GM23338 (cell line): Measurements from ENCODE around the gene LRMDA. TPM values are rescaled to one million over a fixed set of nuclear protein-coding genes. Genes with fewer than 3 reads are reported as not detected.

Experiments
- ATAC-seq: fragments of 200-7000 bp; cut with Tn5 transposase; 3 replicates; pipeline ENCODE4 v1.9.1; 2020
- DNase-seq: peaks from one replicate; pipeline ENCODE4 v3.0.0-alpha.2; 2015; ENCODE audit warnings: low spot score
- H2AFZ ChIP-seq: fragments of 200-600 bp; sonication (generic); 2 replicates; pipeline ENCODE4 v1.8.0; 2016; ENCODE audit warnings: antibody characterized with exemption, mild to moderate bottlenecking, moderate library complexity
- H3F3A ChIP-seq: fragments of 200-600 bp; sonication (generic); replicated peaks from 2 replicates; pipeline ENCODE4 v1.8.0; 2017; ENCODE audit warnings: antibody characterized with exemption, mixed run types, low read depth
- H3K27ac ChIP-seq: fragments of 200-600 bp; sonication (generic); 2 replicates; pipeline ENCODE4 v1.6.1; 2016; ENCODE audit warnings: low read depth
- H3K27me3 ChIP-seq: fragments of 200-600 bp; sonication (generic); 2 replicates; pipeline ENCODE4 v1.8.0; 2016; ENCODE audit warnings: mild to moderate bottlenecking, mixed run types, moderate library complexity; ENCODE audit not compliant: insufficient read depth
- H3K36me3 ChIP-seq: fragments of 200-600 bp; sonication (generic); 2 replicates; pipeline ENCODE4 v1.8.0; 2016; ENCODE audit warnings: mild to moderate bottlenecking; ENCODE audit not compliant: insufficient read depth
- H3K4me1 ChIP-seq: fragments of 200-600 bp; sonication (generic); 2 replicates; pipeline ENCODE4 v1.8.0; 2016; ENCODE audit warnings: mild to moderate bottlenecking, moderate library complexity; ENCODE audit not compliant: insufficient read depth
- H3K4me2 ChIP-seq: fragments of 200-600 bp; sonication (generic); 2 replicates; pipeline ENCODE4 v1.7.1; 2017; ENCODE audit warnings: mixed run types
- H3K4me3 ChIP-seq: fragments of 200-600 bp; sonication (generic); 2 replicates; pipeline ENCODE4 v1.6.1; 2016; ENCODE audit warnings: mixed run types
- H3K79me2 ChIP-seq: fragments of 200-600 bp; sonication (generic); replicated peaks from 2 replicates; pipeline ENCODE4 v1.8.0; 2017; ENCODE audit warnings: mild to moderate bottlenecking; ENCODE audit not compliant: insufficient read depth
- H3K9me2 ChIP-seq: fragments of 200-600 bp; sonication (generic); 2 replicates; pipeline ENCODE4 v1.8.0; 2017; ENCODE audit not compliant: insufficient read depth
- H4K20me1 ChIP-seq: fragments of 200-600 bp; sonication (generic); replicated peaks from 2 replicates; pipeline ENCODE4 v1.8.0; 2017; ENCODE audit warnings: mild to moderate bottlenecking; ENCODE audit not compliant: insufficient read depth
- H3K27ac Mint-ChIP-seq: 2 replicates; pipeline ENCODE4 v1.8.0; 2020; ENCODE audit warnings: inconsistent platforms, mild to moderate bottlenecking, moderate library complexity, mixed read lengths
- H3K27me3 Mint-ChIP-seq: 3 replicates; pipeline ENCODE4 v1.8.0; 2022; ENCODE audit warnings: low read depth, mild to moderate bottlenecking, moderate library complexity, mixed read lengths, inconsistent platforms; ENCODE audit not compliant: insufficient read depth, poor library complexity
- H3K36me3 Mint-ChIP-seq: 3 replicates; pipeline ENCODE4 v1.8.0; 2021; ENCODE audit warnings: low read depth, mild to moderate bottlenecking, inconsistent platforms, moderate library complexity, mixed read lengths
- H3K4me1 Mint-ChIP-seq: 3 replicates; pipeline ENCODE4 v1.8.0; 2020; ENCODE audit warnings: mild to moderate bottlenecking, inconsistent platforms, mixed read lengths
- H3K4me3 Mint-ChIP-seq: 3 replicates; pipeline ENCODE4 v1.8.0; 2021; ENCODE audit warnings: moderate library complexity, mild to moderate bottlenecking, inconsistent platforms, mixed read lengths
- H3K9me3 Mint-ChIP-seq: 3 replicates; pipeline ENCODE4 v1.8.0; 2020; ENCODE audit warnings: moderate library complexity, mild to moderate bottlenecking, inconsistent platforms, mixed read lengths
- CREB1 ChIP-seq: fragments of 250-450 bp; sonication (Bioruptor Pico); IDR thresholded peaks from 2 replicates; pipeline ENCODE4 v1.5.0; 2020; ENCODE audit warnings: low read depth, mild to moderate bottlenecking, moderate library complexity
- EZH2phosphoT487 ChIP-seq: fragments of 200-600 bp; sonication (generic); IDR thresholded peaks from one replicate; pipeline ENCODE4 v1.8.1; 2018; ENCODE audit warnings: antibody characterized with exemption; ENCODE audit not compliant: unreplicated experiment
- REST ChIP-seq: IDR thresholded peaks from one replicate; pipeline ENCODE4 v1.6.1; 2018; ENCODE audit warnings: antibody characterized with exemption; ENCODE audit not compliant: unreplicated experiment
- STAT1 ChIP-seq: IDR thresholded peaks from one replicate; pipeline ENCODE4 v1.6.1; 2016; ENCODE audit warnings: antibody characterized with exemption; ENCODE audit not compliant: unreplicated experiment
- ZNF331 ChIP-seq: fragments of 250-450 bp; sonication (Bioruptor Pico); IDR thresholded peaks from 2 replicates; pipeline ENCODE4 v1.5.0; 2020; ENCODE audit warnings: low read depth, mild to moderate bottlenecking, moderate library complexity
- polyA plus RNA-seq: library from polyadenylated mRNA; unstranded; fragments of >200 nt; fragmentation: Nextera tagmentation; extraction: Ambion mirVana; gene quantifications from 2 replicates; pipeline ENCODE4 v1.2.1, GENCODE V29; 2016
- total RNA-seq: library from RNA; depleted of rRNA; stranded (reverse); fragments of >200 nt; shearing (Covaris generic); gene quantifications from 2 replicates; pipeline ENCODE4 v1.2.3, GENCODE V29; 2014
- TF ChIP-seq, protein P1 (sequence below), 2 experiments: fragments of 200-600 bp in 1 of 2; sonication (generic) in 1 of 2; conservative IDR thresholded peaks; 2 replicates each; pipeline versions ENCODE4 v1.5.1 to v1.6.1; 2016 to 2017; ENCODE audit warnings: antibody characterized with exemption in 2 of 2, low read depth in 2 of 2, mild to moderate bottlenecking in 2 of 2, moderate library complexity in 1 of 2

Gene LRMDA
- total and polyA plus RNA-seq, 2 experiments from 2014 or later, result 0.90 to 1.8 TPM

GRCh38 chr10:76119515-76119914 is 688.1 kb downstream of the LRMDA start:
- no peak for DNase-seq
- Histone ChIP-seq H3K79me2 (no peaks in the 10 kb centered on the region), H3K36me3 (no peaks in the 10 kb centered on the region), H3F3A (no peaks in the 10 kb centered on the region), H3K27ac (no peak overlapping the region), H2AFZ (no peak overlapping the region), H3K4me1 (no peaks in the 10 kb centered on the region), H3K4me3 (no peak overlapping the region), H3K27me3 (no peaks in the 10 kb centered on the region), H4K20me1 (no peaks in the 10 kb centered on the region), H3K4me2 (no peak overlapping the region), H3K9me2 (peaks cover 17% of the 10 kb centered on the region; the same call in 1 of the 2 replicates)
- H3K27ac Mint-ChIP-seq, result no peak overlapping the region
- H3K4me3 Mint-ChIP-seq, result no peak overlapping the region
- H3K9me3 Mint-ChIP-seq, result no peaks in the 10 kb centered on the region
- H3K4me1 Mint-ChIP-seq, result peaks cover 6% of the 10 kb centered on the region
- H3K36me3 Mint-ChIP-seq, result no peaks in the 10 kb centered on the region
- ATAC-seq, result no peak
- H3K27me3 Mint-ChIP-seq, result peaks cover 6% of the 10 kb centered on the region
- no peak for TF ChIP-seq EZH2phosphoT487

GRCh38 chr10:76122056-76122455 is 690.6 kb downstream of the LRMDA start:
- H3K4me3 ChIP-seq, result no peak overlapping the region
- no peak overlapping the region for H3K27ac ChIP-seq
- H3K27me3 ChIP-seq, result no peaks in the 10 kb centered on the region
- no peak overlapping the region for H2AFZ ChIP-seq
- Mint-ChIP-seq H3K36me3 (no peaks in the 10 kb centered on the region), H3K4me1 (peaks cover 11% of the 10 kb centered on the region), H3K9me3 (no peaks in the 10 kb centered on the region), H3K4me3 (no peak overlapping the region), H3K27me3 (no peaks in the 10 kb centered on the region), H3K27ac (no peak overlapping the region)
- H3K4me2 ChIP-seq, result no peak overlapping the region
- TF ChIP-seq CREB1 (CRISPR knock-in tag) (no peak), STAT1 (no peak), REST (no peak), ZNF331 (CRISPR knock-in tag) (no peak)
- TF ChIP-seq, protein P1, sequence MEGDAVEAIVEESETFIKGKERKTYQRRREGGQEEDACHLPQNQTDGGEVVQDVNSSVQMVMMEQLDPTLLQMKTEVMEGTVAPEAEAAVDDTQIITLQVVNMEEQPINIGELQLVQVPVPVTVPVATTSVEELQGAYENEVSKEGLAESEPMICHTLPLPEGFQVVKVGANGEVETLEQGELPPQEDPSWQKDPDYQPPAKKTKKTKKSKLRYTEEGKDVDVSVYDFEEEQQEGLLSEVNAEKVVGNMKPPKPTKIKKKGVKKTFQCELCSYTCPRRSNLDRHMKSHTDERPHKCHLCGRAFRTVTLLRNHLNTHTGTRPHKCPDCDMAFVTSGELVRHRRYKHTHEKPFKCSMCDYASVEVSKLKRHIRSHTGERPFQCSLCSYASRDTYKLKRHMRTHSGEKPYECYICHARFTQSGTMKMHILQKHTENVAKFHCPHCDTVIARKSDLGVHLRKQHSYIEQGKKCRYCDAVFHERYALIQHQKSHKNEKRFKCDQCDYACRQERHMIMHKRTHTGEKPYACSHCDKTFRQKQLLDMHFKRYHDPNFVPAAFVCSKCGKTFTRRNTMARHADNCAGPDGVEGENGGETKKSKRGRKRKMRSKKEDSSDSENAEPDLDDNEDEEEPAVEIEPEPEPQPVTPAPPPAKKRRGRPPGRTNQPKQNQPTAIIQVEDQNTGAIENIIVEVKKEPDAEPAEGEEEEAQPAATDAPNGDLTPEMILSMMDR (conservative IDR thresholded peaks at IDR 0.05; ENCODE audit: low read depth in 2 of 2), result no peak
- H3F3A ChIP-seq, result no peaks in the 10 kb centered on the region
- H3K36me3 ChIP-seq, result no peaks in the 10 kb centered on the region
- ATAC-seq (no peak), DNase-seq (no peak)
- H3K4me1 ChIP-seq, result no peaks in the 10 kb centered on the region; the same call in 1 of the 2 replicates
- H3K9me2 ChIP-seq, result peaks cover 15% of the 10 kb centered on the region; the same call in 1 of the 2 replicates
- H4K20me1 ChIP-seq, result no peaks in the 10 kb centered on the region
- H3K79me2 ChIP-seq, result no peaks in the 10 kb centered on the region
